Measurements from ENCODE around the gene TAGLN3.

DNA sequence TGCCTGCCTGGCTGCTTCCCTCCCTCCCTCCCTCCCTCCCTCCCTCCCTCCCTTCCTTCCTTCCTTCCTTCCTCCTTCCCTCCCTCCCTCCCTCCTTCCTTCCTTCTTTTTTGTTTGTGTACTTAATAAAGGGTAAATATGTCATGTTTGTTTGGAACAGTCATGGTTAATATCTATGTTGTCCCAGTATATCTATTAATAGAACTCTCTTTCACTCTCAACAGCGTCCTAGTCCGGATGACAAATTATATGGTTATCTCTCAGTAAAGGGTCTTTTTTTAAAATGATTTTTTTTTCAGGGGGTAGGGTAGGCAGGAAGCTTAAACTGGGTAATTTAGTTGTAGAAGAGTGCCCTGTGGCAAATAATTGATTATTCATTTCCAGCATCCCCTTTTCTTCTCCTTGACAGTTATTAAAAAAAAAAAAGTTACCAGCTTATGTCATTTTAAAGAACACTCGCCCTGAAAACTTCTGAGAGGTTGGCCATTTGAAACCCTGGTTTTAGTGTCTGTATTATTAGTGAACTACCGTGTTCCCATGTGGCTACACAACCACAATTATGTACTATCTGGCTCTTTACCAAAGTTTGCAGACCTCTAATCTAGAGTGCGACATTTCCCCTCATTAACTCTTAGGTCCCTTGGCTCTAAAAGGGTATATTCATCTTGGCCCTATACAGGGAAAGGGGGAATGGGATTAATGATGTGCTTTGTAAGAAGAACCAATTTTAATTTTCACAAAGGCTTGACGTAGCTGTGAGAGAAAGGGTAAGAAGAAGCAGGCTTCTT, 13.7 kb downstream of the TAGLN3 start:
- TF ChIP-seq KLF6 (CRISPR knock-in tag; IDR thresholded peaks at IDR 0.05) (no peak), ZNF703 (CRISPR knock-in tag; IDR thresholded peaks at IDR 0.05; ENCODE audit: borderline replicate concordance) (no peak), TBL1XR1 (IDR thresholded peaks at IDR 0.05; ENCODE audit: borderline replicate concordance, low read length, partially characterized antibody) (no peak), ZNF615 (CRISPR knock-in tag; IDR thresholded peaks at IDR 0.05; ENCODE audit: borderline replicate concordance) (no peak), HDAC2 (CRISPR knock-in tag; IDR thresholded peaks at IDR 0.05) (no peak), ZZZ3 (CRISPR knock-in tag; IDR thresholded peaks at IDR 0.05; ENCODE audit: borderline replicate concordance) (no peak), ETV6 (CRISPR knock-in tag; conservative IDR thresholded peaks at IDR 0.05) (no peak), MAZ (IDR thresholded peaks at IDR 0.05; ENCODE audit: borderline replicate concordance, low read depth, low read length) (no peak), MAZ (CRISPR knock-in tag; IDR thresholded peaks at IDR 0.05; ENCODE audit: low read depth) (no peak)
- TF ChIP-seq, protein P1, sequence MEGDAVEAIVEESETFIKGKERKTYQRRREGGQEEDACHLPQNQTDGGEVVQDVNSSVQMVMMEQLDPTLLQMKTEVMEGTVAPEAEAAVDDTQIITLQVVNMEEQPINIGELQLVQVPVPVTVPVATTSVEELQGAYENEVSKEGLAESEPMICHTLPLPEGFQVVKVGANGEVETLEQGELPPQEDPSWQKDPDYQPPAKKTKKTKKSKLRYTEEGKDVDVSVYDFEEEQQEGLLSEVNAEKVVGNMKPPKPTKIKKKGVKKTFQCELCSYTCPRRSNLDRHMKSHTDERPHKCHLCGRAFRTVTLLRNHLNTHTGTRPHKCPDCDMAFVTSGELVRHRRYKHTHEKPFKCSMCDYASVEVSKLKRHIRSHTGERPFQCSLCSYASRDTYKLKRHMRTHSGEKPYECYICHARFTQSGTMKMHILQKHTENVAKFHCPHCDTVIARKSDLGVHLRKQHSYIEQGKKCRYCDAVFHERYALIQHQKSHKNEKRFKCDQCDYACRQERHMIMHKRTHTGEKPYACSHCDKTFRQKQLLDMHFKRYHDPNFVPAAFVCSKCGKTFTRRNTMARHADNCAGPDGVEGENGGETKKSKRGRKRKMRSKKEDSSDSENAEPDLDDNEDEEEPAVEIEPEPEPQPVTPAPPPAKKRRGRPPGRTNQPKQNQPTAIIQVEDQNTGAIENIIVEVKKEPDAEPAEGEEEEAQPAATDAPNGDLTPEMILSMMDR (CRISPR knock-in tag; IDR thresholded peaks at IDR 0.05): no peak
